Measurements from ENCODE around the gene CAPG. TPM values are rescaled to one million over a fixed set of nuclear protein-coding genes. Genes with fewer than 3 reads are reported as not detected.

Gene CAPG
- total and polyA plus RNA-seq, 2 of the 4 experiments (the other 2 are of a cell fraction): 79.9 to 98.3 TPM

- no peaks in the 10 kb centered on the region for H3K27me3 ChIP-seq (ENCODE audit: control insufficient read depth, insufficient read depth, low read length)
- 70% methylated on average over 2 of the region's 4 CpGs; no CpG with 5 or more reads in 1 of the 2 experiments for WGBS, 2 experiments (ENCODE audit: extremely low coverage in 2 of 2, insufficient read length in 1 of 2)
- no peak overlapping the region for H3K4me3 ChIP-seq (ENCODE audit: insufficient read depth, low read depth, low read length)
- peak overlapping the region; percentile 31; the same call in 1 of the 2 replicates for H3K23ac ChIP-seq (ENCODE audit: low read depth, low read length)
- no peak overlapping the region for H4K8ac ChIP-seq (ENCODE audit: low read depth in 2 of 2, low read length in 2 of 2)
- intact Hi-C loops (cut with micrococcal nuclease): no loop called here
- in situ Hi-C loops (cut with MboI; ENCODE audit: low sequenced_read_pairs): no loop called here
- H3K27ac ChIP-seq (ENCODE audit: insufficient read depth, low read length): no peak overlapping the region
- dilution Hi-C loops (cut with HindIII; ENCODE audit: low sequenced_read_pairs, unreplicated experiment): no loop called here
- H3K4ac ChIP-seq (ENCODE audit: low read depth, low read length): no peak overlapping the region
- H3K14ac ChIP-seq (replicated peaks; ENCODE audit: low read depth, low read length): 0 out of 2 replicates have a peak overlapping the region, but pooled peaks have one; percentile 3
- H3K9me3 ChIP-seq (ENCODE audit: control insufficient read depth, insufficient read depth, low read length): no peaks in the 10 kb centered on the region
- no peak overlapping the region for H2BK20ac ChIP-seq (ENCODE audit: low read depth, low read length)
- CTCF ChIA-PET: no interaction called here
- no peak for TF ChIP-seq RFX5 (IDR thresholded peaks at IDR 0.05; ENCODE audit: low read depth, low read length)
- no peak overlapping the region for H4K5ac ChIP-seq (ENCODE audit: low read depth, low read length)
- H3K79me1 ChIP-seq (ENCODE audit: low read depth in 1 of 2, low read length in 2 of 2): no peaks in the 10 kb centered on the region
- H3K36me3 ChIP-seq (ENCODE audit: control insufficient read depth, insufficient read depth, low read length): peaks cover 26% of the 10 kb centered on the region
- H3K18ac ChIP-seq (ENCODE audit: low read depth, low read length): no peak overlapping the region
- no peak overlapping the region for H3K56ac ChIP-seq (ENCODE audit: extremely low read depth, insufficient read depth, low read length)
- no peak overlapping the region for H2BK5ac ChIP-seq (ENCODE audit: low read depth, low read length, poor library complexity, severe bottlenecking)
- H3K9me1 ChIP-seq (ENCODE audit: insufficient read depth, low read length): peaks cover 7% of the 10 kb centered on the region; the same call in 1 of the 2 replicates
- H3K4me2 ChIP-seq (ENCODE audit: low read depth, low read length): no peak overlapping the region
- ATAC-seq (ENCODE audit: low read depth) (no peak), DNase-seq (no peak)
- H4K91ac ChIP-seq (ENCODE audit: insufficient read depth, low read depth, low read length): no peak overlapping the region
- H4K20me1 ChIP-seq (ENCODE audit: insufficient read depth, low read length): no peaks in the 10 kb centered on the region; the same call in 1 of the 2 replicates
- H2AK9ac ChIP-seq (replicated peaks; ENCODE audit: low read depth, low read length, poor library complexity): peak overlapping the region; percentile 17
- H2BK15ac ChIP-seq (ENCODE audit: low read depth, low read length): no peak overlapping the region
- peaks cover 4% of the 10 kb centered on the region for H3K4me1 ChIP-seq (ENCODE audit: control insufficient read depth, insufficient read depth, low read length)
- no peak overlapping the region for H2AFZ ChIP-seq (replicated peaks; ENCODE audit: low read length, poor library complexity)
- H3K9ac ChIP-seq (ENCODE audit: low read depth, low read length): no peak overlapping the region
- no peak overlapping the region for H2AK5ac ChIP-seq (ENCODE audit: low read depth, low read length)
- BruUV-seq (replicated peaks): no TSS peak
- POLR2A ChIA-PET (ENCODE audit: unreplicated experiment): no interaction called here
- H2BK120ac ChIP-seq (ENCODE audit: low read depth, low read length): no peak overlapping the region
Observed at GRCh38 chr2:85394261-85394681, 15.9 kb downstream of the CAPG start.

All from IMR-90 (cell line).